Muscle layer of colon (tissue), 2 donors: ENCODE data around the gene SCAF1.

Source experiments
- H3K27ac ChIP-seq: one replicate; pipeline ENCODE4 v1.7.0; 2013; ENCODE audit warnings: low read depth, mild to moderate bottlenecking, low read length, moderate library complexity
- H3K27me3 ChIP-seq, 2 donors: one replicate each; pipeline ENCODE4 v1.7.0; 2013; ENCODE audit warnings: low read length in 2 of 2, mild to moderate bottlenecking in 2 of 2; ENCODE audit not compliant: insufficient read depth in 2 of 2, control insufficient read depth in 1 of 2
- H3K36me3 ChIP-seq: one replicate; pipeline ENCODE4 v1.7.0; 2013; ENCODE audit warnings: mild to moderate bottlenecking, low read length; ENCODE audit not compliant: insufficient read depth
- H3K4me1 ChIP-seq: one replicate; pipeline ENCODE4 v1.7.0; 2013; ENCODE audit warnings: mild to moderate bottlenecking, low read length; ENCODE audit not compliant: insufficient read depth
- H3K4me3 ChIP-seq, 2 donors: one replicate each; pipeline ENCODE4 v1.7.0; 2013; ENCODE audit warnings: low read length in 2 of 2, low read depth in 1 of 2, mild to moderate bottlenecking in 1 of 2, moderate library complexity in 1 of 2
- H3K9ac ChIP-seq: one replicate; pipeline ENCODE4 v1.7.0; 2013; ENCODE audit warnings: low read length
- H3K9me3 ChIP-seq: one replicate; pipeline ENCODE4 v1.7.0; 2013; ENCODE audit warnings: mild to moderate bottlenecking, low read length
- donor health status: abdominal sarcoma.
- donor health status: Adenocarcinoma of cecum.

SCAF1 gene

GRCh38 chr19:49686503-49687088 lies 44.6 kb downstream of the SCAF1 start:
- no peak overlapping the region for H3K27ac ChIP-seq
- H3K36me3 ChIP-seq, result peaks cover 49% of the 10 kb centered on the region
- H3K27me3 ChIP-seq, result peaks cover 17 to 35% of the 10 kb centered on the region in 2 donors
- no peak overlapping the region for H3K9ac ChIP-seq
- peaks cover 18% of the 10 kb centered on the region for H3K4me1 ChIP-seq
- no peak overlapping the region for H3K4me3 ChIP-seq
- H3K9me3 ChIP-seq, result no peaks in the 10 kb centered on the region

- H3K36me3 ChIP-seq, result peaks cover 46% of the 10 kb centered on the region
- H3K9me3 ChIP-seq, result no peaks in the 10 kb centered on the region
- no peak overlapping the region for H3K4me3 ChIP-seq
- no peak overlapping the region for H3K27ac ChIP-seq
- H3K27me3 ChIP-seq, result peaks cover 22 to 40% of the 10 kb centered on the region in 2 donors
- peaks cover 20% of the 10 kb centered on the region for H3K4me1 ChIP-seq
- no peak overlapping the region for H3K9ac ChIP-seq
Observed at GRCh38 chr19:49687150-49687549, 45.1 kb downstream of the SCAF1 start.

- Histone ChIP-seq H3K9ac (no peak overlapping the region), H3K9me3 (no peaks in the 10 kb centered on the region), H3K27me3 (peaks cover 24 to 42% of the 10 kb centered on the region in 2 donors), H3K4me3 (no peak overlapping the region), H3K4me1 (peaks cover 20% of the 10 kb centered on the region), H3K27ac (no peak overlapping the region), H3K36me3 (peaks cover 40% of the 10 kb centered on the region)
Observed at GRCh38 chr19:49687566-49688316, 45.7 kb downstream of the SCAF1 start.

- Histone ChIP-seq H3K27me3 (peaks cover 24 to 42% of the 10 kb centered on the region in 2 donors), H3K9me3 (no peaks in the 10 kb centered on the region), H3K4me1 (peaks cover 20% of the 10 kb centered on the region), H3K4me3 (no peak overlapping the region), H3K27ac (no peak overlapping the region), H3K9ac (no peak overlapping the region), H3K36me3 (peaks cover 34% of the 10 kb centered on the region)
Observed at GRCh38 chr19:49688531-49689132, 46.6 kb downstream of the SCAF1 start.

GRCh38 chr19:49689133-49690078 lies 47.4 kb downstream of the SCAF1 start, which contains the start of gene ADM5:
ADM5 (plus strand) TSS chr19:49689594; CDS start chr19:49689838, 244 bp downstream.
- no peaks in the 10 kb centered on the region for H3K9me3 ChIP-seq
- H3K27me3 ChIP-seq, result peaks cover 24 to 42% of the 10 kb centered on the region in 2 donors
- H3K4me3 ChIP-seq, result peak within 1 kb of the TSS; percentile 27 to 68
- peaks cover 20% of the 10 kb centered on the region for H3K4me1 ChIP-seq
- H3K9ac ChIP-seq, result no peak within 1 kb of the TSS
- H3K27ac ChIP-seq, result no peak within 1 kb of the TSS
- peaks cover 26% of the 10 kb centered on the region for H3K36me3 ChIP-seq

- Histone ChIP-seq H3K36me3 (peaks cover 18% of the 10 kb centered on the region), H3K4me1 (peaks cover 20% of the 10 kb centered on the region), H3K27me3 (peaks cover 24 to 42% of the 10 kb centered on the region in 2 donors), H3K9ac (no peak overlapping the region), H3K4me3 (peak overlapping the region; percentile 27 to 68), H3K9me3 (no peaks in the 10 kb centered on the region), H3K27ac (no peak overlapping the region)
Observed at GRCh38 chr19:49690079-49690655, 48.2 kb downstream of the SCAF1 start.

GRCh38 chr19:49690656-49691242 lies 48.7 kb downstream of the SCAF1 start, which contains the start of gene CPT1C:
CPT1C (plus strand) TSS chr19:49691116; CDS start chr19:49692253, 1,137 bp downstream.
- Histone ChIP-seq H3K4me1 (peaks cover 20% of the 10 kb centered on the region), H3K36me3 (peaks cover 12% of the 10 kb centered on the region), H3K9me3 (no peaks in the 10 kb centered on the region), H3K9ac (no peak within 1 kb of the TSS), H3K27me3 (peaks cover 24 to 39% of the 10 kb centered on the region in 2 donors), H3K27ac (no peak within 1 kb of the TSS), H3K4me3 (peak within 1 kb of the TSS; percentile 27 to 68)

- Histone ChIP-seq H3K27ac (no peak overlapping the region), H3K27me3 (peaks cover 24 to 39% of the 10 kb centered on the region in 2 donors), H3K9ac (no peak overlapping the region), H3K4me3 (peak overlapping the region in 1 of 2 donors; percentile 68), H3K9me3 (no peaks in the 10 kb centered on the region), H3K36me3 (peaks cover 6% of the 10 kb centered on the region), H3K4me1 (peaks cover 20% of the 10 kb centered on the region)
Observed at GRCh38 chr19:49691243-49692146, 49.5 kb downstream of the SCAF1 start.

- no peaks in the 10 kb centered on the region for H3K9me3 ChIP-seq
- H3K27me3 ChIP-seq, result peaks cover 24 to 39% of the 10 kb centered on the region in 2 donors
- H3K9ac ChIP-seq, result no peak overlapping the region
- H3K27ac ChIP-seq, result no peak overlapping the region
- H3K36me3 ChIP-seq, result peaks cover 6% of the 10 kb centered on the region
- no peak overlapping the region for H3K4me3 ChIP-seq
- peaks cover 20% of the 10 kb centered on the region for H3K4me1 ChIP-seq
Observed at GRCh38 chr19:49692147-49692506, 50.1 kb downstream of the SCAF1 start.

GRCh38 chr19:49696115-49696514 lies 54.1 kb downstream of the SCAF1 start:
- no peak overlapping the region for H3K4me3 ChIP-seq
- no peak overlapping the region for H3K9ac ChIP-seq
- H3K27me3 ChIP-seq, result peaks cover 12 to 16% of the 10 kb centered on the region in 2 donors
- H3K36me3 ChIP-seq, result no peaks in the 10 kb centered on the region
- H3K27ac ChIP-seq, result no peak overlapping the region
- no peaks in the 10 kb centered on the region for H3K9me3 ChIP-seq
- H3K4me1 ChIP-seq, result peaks cover 6% of the 10 kb centered on the region
